Fibroblast of pulmonary artery (primary cell): ENCODE measurements around the gene CFAP157.
A peak's percentile ranks its signal among the peaks of the same experiment; 100 is the strongest.

Experiments used
- DNase-seq: peaks from one replicate; pipeline ENCODE4 v3.0.0-alpha.2; 2010; ENCODE audit warnings: low read depth
- H3K4me3 ChIP-seq: replicated peaks from 2 replicates; pipeline ENCODE4 v1.5.1; 2011; ENCODE audit warnings: low read depth, mild to moderate bottlenecking, control low read depth, low read length, moderate library complexity
- TF ChIP-seq, protein P1 (sequence below): IDR thresholded peaks from 2 replicates; pipeline ENCODE4 v1.5.1; 2011; ENCODE audit warnings: mild to moderate bottlenecking, control low read depth, low read length, inconsistent platforms; ENCODE audit errors: missing control alignments

The CFAP157 gene

DNA sequence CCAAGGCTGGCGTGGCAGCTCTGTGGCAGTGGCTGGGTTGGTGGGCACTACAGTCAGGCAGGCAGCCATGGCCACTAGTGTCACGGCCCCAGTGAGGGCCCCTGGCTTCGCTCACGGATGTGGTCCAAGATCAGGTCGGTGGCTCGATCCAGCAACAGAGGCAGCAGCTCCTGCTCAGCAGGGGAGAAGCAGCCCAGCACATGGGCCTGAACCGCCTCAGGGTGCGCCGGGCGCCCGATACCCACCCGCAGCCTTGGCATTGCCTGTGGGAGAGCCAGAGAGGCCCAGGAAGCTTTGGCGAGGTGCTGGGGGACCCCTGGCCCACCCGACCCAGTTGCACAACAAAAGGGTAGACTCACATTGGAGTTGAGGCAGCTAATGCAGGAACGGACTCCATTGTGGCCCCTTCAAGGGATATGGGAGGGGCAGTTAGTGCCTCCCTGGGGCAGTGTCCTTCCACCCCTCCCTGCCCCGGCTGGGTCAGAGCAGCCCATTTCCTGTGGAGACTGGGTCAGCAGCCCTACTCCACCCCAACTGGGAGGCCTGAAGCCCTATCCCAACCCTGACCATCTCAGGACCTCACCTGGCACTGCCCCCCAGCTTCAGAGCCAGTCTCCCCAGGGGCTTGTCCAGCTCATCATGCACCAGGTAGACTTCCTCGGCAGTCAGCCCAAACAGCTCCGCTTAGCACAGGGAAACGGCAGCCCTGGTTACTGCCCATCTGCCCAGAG lies 7.4 kb downstream of the CFAP157 start:
- TF ChIP-seq, protein P1, sequence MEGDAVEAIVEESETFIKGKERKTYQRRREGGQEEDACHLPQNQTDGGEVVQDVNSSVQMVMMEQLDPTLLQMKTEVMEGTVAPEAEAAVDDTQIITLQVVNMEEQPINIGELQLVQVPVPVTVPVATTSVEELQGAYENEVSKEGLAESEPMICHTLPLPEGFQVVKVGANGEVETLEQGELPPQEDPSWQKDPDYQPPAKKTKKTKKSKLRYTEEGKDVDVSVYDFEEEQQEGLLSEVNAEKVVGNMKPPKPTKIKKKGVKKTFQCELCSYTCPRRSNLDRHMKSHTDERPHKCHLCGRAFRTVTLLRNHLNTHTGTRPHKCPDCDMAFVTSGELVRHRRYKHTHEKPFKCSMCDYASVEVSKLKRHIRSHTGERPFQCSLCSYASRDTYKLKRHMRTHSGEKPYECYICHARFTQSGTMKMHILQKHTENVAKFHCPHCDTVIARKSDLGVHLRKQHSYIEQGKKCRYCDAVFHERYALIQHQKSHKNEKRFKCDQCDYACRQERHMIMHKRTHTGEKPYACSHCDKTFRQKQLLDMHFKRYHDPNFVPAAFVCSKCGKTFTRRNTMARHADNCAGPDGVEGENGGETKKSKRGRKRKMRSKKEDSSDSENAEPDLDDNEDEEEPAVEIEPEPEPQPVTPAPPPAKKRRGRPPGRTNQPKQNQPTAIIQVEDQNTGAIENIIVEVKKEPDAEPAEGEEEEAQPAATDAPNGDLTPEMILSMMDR = no peak
- H3K4me3 ChIP-seq = peak overlapping the region; percentile 85
- no peak for DNase-seq

DNA sequence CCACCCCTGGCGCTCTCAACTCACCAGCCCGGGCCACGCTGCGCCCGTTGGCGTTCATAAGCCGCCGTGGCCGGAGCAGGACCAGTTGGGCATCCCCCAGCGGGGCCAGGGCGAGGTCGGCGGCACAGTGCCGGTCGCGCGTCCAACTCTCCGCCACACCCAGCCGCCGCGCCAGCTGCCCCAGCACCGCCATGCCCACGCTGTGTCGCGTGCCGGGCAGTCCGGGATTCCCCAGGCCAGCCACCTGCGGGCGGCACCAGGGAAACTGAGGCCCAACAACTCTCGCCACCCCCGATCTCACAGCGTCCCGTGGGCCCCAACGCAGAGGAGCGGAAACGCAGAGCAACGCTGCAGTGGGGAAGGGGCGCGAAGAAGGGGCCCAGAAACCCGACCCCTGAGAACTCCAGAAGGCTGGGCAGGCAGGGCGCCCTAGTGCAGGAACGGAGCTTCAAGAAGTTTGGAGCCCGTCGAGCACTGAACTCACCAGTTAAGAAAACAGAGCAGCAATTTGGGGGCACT lies 8.2 kb downstream of the CFAP157 start:
- peak overlapping the region; percentile 85 for H3K4me3 ChIP-seq
- TF ChIP-seq, protein P1 = no peak
- DNase-seq = no peak

DNA sequence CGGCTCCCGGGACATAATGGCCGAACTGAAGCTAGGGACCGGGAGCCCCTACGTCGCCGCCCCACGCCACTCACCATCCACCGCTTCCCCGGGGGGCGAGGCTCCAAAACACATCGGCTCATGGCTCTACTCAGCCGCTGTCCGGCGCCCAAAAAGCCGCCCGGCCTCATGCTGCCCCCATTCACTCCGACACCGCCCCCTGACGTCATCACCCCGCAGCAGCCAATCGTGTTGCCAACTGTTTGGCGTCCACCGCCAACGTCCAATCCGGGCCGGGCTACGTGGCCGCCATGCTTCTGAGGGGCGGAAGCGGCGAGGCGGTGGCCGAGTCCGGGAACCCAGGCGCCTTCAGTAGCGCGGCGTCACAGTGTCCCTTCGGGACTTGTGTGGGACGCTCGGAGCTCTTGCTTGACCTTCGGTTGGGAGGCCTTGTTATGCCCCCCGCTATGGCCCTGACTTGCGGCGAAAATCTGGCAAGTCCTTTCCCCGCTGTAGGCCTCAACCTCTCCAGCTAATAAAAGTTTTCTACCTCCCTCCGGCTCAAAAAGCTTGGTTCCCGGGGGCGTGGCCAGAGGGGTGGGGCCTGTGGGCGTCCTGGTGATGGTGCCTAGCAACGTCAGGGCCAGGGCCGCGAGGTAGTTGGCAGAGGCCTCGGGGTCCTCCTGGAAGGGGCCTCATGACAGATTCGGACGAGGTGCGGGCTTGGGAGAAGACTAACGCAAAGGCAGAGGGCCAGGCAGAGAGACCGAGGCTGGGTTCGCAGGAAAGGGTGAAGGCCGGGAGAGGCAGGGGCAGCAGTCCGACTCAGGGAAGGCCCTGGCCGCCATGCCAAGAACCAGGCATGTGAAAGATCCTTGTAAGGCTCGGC lies 8.9 kb downstream of the CFAP157 start, which contains the start of the genes PTRH1 and TTC16:
PTRH1 (minus strand) TSS at position 194 of the 868 bp plus-strand sequence; CDS start at position 170, 24 bp downstream.
TTC16 (plus strand) TSS at position 610 of the 868 bp plus-strand sequence; CDS start at position 677, 67 bp downstream.
- peak within 1 kb of the TSS; percentile 85 for H3K4me3 ChIP-seq
- peak; percentile 95 for DNase-seq
- TF ChIP-seq, protein P1 = no peak

DNA sequence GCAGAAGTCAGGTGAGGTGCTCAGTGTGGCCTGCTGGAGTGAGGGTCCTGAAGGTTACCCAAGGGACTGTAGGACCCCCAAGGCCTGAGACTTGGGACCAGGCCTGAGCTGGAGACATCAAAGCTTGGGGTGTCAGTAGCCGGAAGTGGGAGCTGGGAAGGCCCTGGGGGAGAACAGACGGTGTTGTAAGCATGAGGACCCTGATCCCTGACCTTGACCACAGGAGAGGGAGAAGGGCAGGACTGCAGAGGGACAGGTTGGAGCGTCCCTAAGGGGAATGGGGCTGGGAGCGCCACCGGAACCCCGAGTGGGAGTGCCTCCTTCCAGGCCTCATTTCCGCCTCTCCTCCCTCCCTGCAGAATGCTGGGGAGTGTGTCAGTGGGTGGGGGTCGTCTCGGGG lies 9.6 kb downstream of the CFAP157 start:
- TF ChIP-seq, protein P1 = no peak
- no peak for DNase-seq
- peak overlapping the region; percentile 85 for H3K4me3 ChIP-seq

DNA sequence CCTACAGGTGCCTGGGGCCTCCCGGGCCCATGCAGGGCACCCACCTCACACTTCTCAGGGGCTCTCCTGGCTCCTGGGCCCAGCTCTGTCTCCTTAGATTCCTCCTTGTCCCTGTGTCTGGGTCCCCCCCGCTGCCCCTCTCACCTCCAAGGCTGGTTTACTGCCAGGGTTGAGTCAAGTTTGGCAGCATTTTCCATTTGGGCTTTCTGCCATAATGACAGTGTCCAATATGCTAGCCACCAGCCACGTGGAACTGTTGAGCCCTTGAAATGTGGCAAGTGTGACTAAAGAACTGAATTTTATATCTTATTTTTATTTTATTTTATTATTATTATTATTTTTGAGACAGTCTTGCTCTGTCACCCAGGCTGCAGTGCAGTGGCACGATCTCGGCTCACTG lies 11.0 kb downstream of the CFAP157 start:
- DNase-seq = no peak
- TF ChIP-seq, protein P1 = no peak
- H3K4me3 ChIP-seq = no peak overlapping the region

DNA sequence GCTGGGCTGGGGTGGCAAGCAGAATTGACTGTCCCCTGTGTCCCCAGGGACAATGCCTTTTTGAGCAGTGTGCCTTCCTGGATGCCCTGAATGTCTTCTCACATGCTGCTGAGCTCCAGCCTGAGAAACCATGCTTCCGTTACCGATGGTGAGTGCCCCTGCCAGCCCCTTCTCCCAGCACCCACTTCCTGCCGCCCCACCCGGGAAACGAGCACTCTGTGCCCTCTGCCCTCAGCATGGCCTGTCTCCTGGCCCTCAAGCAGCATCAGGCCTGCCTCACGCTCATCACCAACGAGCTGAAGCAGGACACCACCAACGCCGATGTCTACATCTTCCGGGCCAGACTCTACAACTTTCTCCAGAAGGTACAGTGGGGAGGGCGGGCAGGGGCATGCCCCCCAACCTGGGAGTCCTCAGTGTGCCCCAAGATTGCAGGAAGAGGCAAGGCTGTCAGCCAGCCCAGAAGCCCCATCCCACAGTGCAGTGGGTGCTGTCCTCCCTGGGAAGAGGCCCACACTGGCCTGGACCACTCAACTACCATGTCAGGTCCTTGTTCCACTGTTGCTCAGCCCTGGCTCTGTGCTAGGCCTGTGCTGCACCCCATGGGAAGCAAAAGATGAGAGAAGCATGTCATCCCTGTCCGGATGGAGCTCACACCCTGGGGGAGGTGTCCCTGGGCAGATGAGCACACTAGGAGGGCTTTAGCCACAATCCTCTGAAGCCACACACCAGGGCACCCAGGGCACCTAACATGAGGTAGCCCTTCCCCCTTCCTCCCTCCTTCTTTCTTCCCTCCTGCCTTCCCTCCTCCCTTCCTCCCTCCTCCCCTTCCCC lies 13.5 kb downstream of the CFAP157 start:
- DNase-seq = no peak
- TF ChIP-seq, protein P1 = no peak
- H3K4me3 ChIP-seq = no peak overlapping the region
